Gastroesophageal sphincter (tissue), 4 donors: ENCODE results near the gene NOD1. TPM values are rescaled to one million over a fixed set of nuclear protein-coding genes. Genes with fewer than 3 reads are reported as not detected.

Experiments
- ATAC-seq: fragments of 150-250 bp; one replicate; pipeline ENCODE4 v1.9.1; 2016; ENCODE audit warnings: mild to moderate bottlenecking, moderate library complexity
- H3K27ac ChIP-seq, 4 donors: fragments of 200-600 bp; sonication (generic) in 3 of 4; 1 replicate in 3 of 4; 2 replicates in 1 of 4; pipeline ENCODE4 v1.5.1; 2016 to 2019
- H3K27me3 ChIP-seq: fragments of 200-600 bp; sonication (generic); one replicate; pipeline ENCODE4 v1.5.1; 2019
- H3K36me3 ChIP-seq, 2 donors: fragments of 200-600 bp; sonication (generic); one replicate each; pipeline ENCODE4 v1.5.1; 2019; ENCODE audit warnings: control low read depth in 1 of 2
- H3K4me1 ChIP-seq, 3 donors: fragments of 200-600 bp; sonication (generic); 1 replicate in 2 of 3; 2 replicates in 1 of 3; pipeline ENCODE4 v1.5.1; 2016 to 2019; ENCODE audit warnings: control low read depth in 2 of 3
- H3K4me3 ChIP-seq, 2 donors: fragments of 200-600 bp; sonication (generic); one replicate each; pipeline ENCODE4 v1.5.1; 2019; ENCODE audit warnings: mild to moderate bottlenecking in 1 of 2, moderate library complexity in 1 of 2
- H3K9me3 ChIP-seq, 3 donors: fragments of 200-600 bp; sonication (generic); one replicate each; pipeline ENCODE4 v1.5.1; 2017 to 2019; ENCODE audit warnings: control low read depth in 2 of 3
- CTCF ChIP-seq, 4 experiments: fragments of 200-600 bp in 2 of 4; fragments of 450-650 bp in 2 of 4; sonication (generic) in 1 of 4; IDR thresholded peaks; one replicate each; pipeline ENCODE4 v1.5.1; 2017 to 2019; ENCODE audit warnings: antibody characterized with exemption in 4 of 4, mild to moderate bottlenecking in 2 of 4, moderate library complexity in 2 of 4
- EP300 ChIP-seq: sonication (generic); formaldehyde crosslinking; IDR thresholded peaks from one replicate; pipeline ENCODE4 v1.6.1; 2017; ENCODE audit warnings: antibody characterized with exemption, mild to moderate bottlenecking
- POLR2A ChIP-seq, 2 donors: fragments of 450-650 bp; IDR thresholded peaks; one replicate each; pipeline ENCODE4 v1.6.1; 2017; ENCODE audit warnings: antibody characterized with exemption in 2 of 2, mild to moderate bottlenecking in 2 of 2, moderate library complexity in 1 of 2
- POLR2AphosphoS5 ChIP-seq: sonication (generic); formaldehyde crosslinking; IDR thresholded peaks from one replicate; pipeline ENCODE4 v1.6.1; 2017; ENCODE audit warnings: antibody characterized with exemption
- WGBS, 2 donors: methylation state at CpG; one replicate each; pipeline ENCODE4 v1.1.5; 2018; ENCODE audit warnings: low coverage in 1 of 2; 5-methylcytosine and 5-hydroxymethylcytosine counted together
- total RNA-seq, 4 donors: library from RNA; depleted of rRNA; stranded (reverse); fragments of >200 nt; gene quantifications; one replicate each; pipeline ENCODE4 v1.1.0, GENCODE V29; 2016

The NOD1 gene
- total RNA-seq, 4 donors from 2014 or later = 10.3 to 28.1 (median 16.9) TPM

GRCh38 chr7:30433082-30433481, 45.5 kb downstream of the NOD1 start:
- peaks cover 0 to 64% of the 10 kb centered on the region in 2 donors for H3K36me3 ChIP-seq
- ATAC-seq = peak; percentile 92
- H3K27me3 ChIP-seq = no peaks in the 10 kb centered on the region
- H3K9me3 ChIP-seq = no peaks in the 10 kb centered on the region
- TF ChIP-seq POLR2A (IDR thresholded peaks at IDR 0.05) (no peak), EP300 (no peak), CTCF (IDR thresholded peaks at IDR 0.05) (no peak), POLR2AphosphoS5 (peak; percentile 94)
- WGBS, 2 donors = 7 to 11% methylated on average over 3 of the region's 3 CpGs
- no peak overlapping the region for H3K4me3 ChIP-seq
- H3K27ac ChIP-seq = peak overlapping the region; percentile 55 to 81 (median 76)
- H3K4me1 ChIP-seq = peaks cover 5 to 76% (median 34%) of the 10 kb centered on the region in 3 donors

- Histone ChIP-seq H3K4me3 (no peak overlapping the region), H3K36me3 (peaks cover 0 to 64% of the 10 kb centered on the region in 2 donors), H3K27ac (peak overlapping the region in 3 of 4 donors; percentile 59 to 80 (median 66)), H3K4me1 (peaks cover 5 to 69% (median 34%) of the 10 kb centered on the region in 3 donors), H3K27me3 (no peaks in the 10 kb centered on the region), H3K9me3 (no peaks in the 10 kb centered on the region)
- 0% methylated on average over 1 of the region's 1 CpG; no CpG with 5 or more reads in 1 of the 2 donors for WGBS, 2 donors
- TF ChIP-seq POLR2AphosphoS5 = no peak
- no peak for TF ChIP-seq POLR2A (IDR thresholded peaks at IDR 0.05)
- no peak for TF ChIP-seq CTCF (IDR thresholded peaks at IDR 0.05)
- TF ChIP-seq EP300 = no peak
- ATAC-seq = no peak
Observed at GRCh38 chr7:30430777-30431176, 47.8 kb downstream of the NOD1 start.

DNA sequence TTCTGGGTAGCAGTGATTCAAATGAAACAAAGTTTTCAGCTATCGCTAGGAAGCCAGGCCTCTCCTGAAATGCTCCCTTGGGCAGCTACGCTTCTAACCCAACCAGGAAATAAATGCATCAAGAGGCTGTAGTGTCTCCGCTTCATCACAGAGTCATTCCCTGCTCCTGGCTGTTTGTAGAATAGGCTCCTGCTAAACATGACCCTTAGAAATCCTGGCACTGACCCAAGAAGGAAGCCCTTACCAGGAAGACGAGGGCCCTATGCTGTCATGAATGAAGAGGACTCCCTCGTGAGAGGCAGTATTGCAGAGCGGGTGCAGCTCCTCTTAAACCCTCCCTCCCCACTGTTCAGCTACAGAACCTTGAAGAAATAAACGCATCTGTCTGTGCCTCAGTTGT, 48.3 kb downstream of the NOD1 start:
- no peaks in the 10 kb centered on the region for H3K27me3 ChIP-seq

GRCh38 chr7:30429156-30429530, 49.4 kb downstream of the NOD1 start:
- no peaks in the 10 kb centered on the region for H3K27me3 ChIP-seq
- H3K36me3 ChIP-seq = peaks cover 0 to 64% of the 10 kb centered on the region in 2 donors
- WGBS, 2 donors = 79 to 81% methylated on average over 5 of the region's 5 CpGs
- H3K4me3 ChIP-seq = no peak overlapping the region
- H3K27ac ChIP-seq = no peak overlapping the region
- no peak for TF ChIP-seq CTCF (IDR thresholded peaks at IDR 0.05)
- TF ChIP-seq POLR2A (IDR thresholded peaks at IDR 0.05) = no peak
- no peak for TF ChIP-seq EP300
- H3K4me1 ChIP-seq = peaks cover 5 to 53% (median 28%) of the 10 kb centered on the region in 3 donors
- ATAC-seq = no peak
- no peaks in the 10 kb centered on the region for H3K9me3 ChIP-seq

More for the DNA sequence above, 48.3 kb downstream of the NOD1 start:
- Histone ChIP-seq H3K4me1 (peaks cover 5 to 64% (median 34%) of the 10 kb centered on the region in 3 donors), H3K4me3 (no peak overlapping the region), H3K9me3 (no peaks in the 10 kb centered on the region), H3K36me3 (peaks cover 0 to 64% of the 10 kb centered on the region in 2 donors), H3K27ac (peak overlapping the region in 3 of 4 donors; percentile 59 to 80 (median 66))
- WGBS, 2 donors = 0 to 54% methylated on average over 1 to 6 of the region's 7 CpGs
- no peak for TF ChIP-seq EP300
- ATAC-seq = no peak

DNA sequence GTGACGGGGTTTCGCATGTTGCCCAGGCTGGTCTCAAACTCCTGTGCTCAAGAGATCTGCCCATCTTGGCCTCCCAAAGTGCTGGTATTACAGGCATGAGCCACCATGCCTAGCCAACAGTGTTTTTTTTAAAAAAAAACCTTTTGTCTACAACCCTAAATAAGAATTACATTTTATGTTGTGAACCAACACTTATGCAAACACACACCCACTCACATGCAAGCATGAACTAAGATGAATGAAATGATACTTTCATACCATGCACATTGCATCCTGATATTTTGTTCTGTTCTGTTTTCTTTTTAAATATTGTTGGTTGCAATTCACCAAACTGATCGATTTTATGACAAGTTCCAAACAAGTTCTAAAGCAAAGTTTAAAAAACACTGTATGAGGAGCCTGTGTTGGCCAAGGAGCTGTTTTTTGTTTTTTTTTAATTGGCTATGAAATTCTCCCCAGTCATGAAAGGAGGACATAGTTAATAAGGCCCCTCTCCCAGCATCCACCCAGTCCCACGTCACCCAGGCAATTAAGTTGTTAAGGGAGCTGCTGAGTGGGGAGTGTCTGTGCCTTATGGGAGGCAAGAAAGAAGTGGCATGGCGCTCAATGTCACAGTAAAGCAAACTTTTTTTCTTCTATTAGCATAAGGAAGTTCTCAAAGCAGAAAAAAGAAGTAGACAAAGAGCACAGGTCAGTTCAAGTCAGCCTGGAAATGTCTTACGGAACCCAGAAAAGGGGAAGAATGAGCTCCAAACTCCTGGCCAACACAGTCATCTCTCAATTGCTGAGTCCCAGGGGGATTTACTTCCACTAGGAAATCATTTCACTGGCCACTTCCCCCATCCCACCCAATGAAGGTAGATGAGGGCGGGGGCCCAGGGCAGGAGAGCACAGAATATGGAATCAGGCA, 50.1 kb downstream of the NOD1 start:
- H3K4me1 ChIP-seq = peaks cover 4 to 46% (median 25%) of the 10 kb centered on the region in 3 donors
- H3K36me3 ChIP-seq = peaks cover 0 to 67% of the 10 kb centered on the region in 2 donors
- WGBS, 2 donors = 89 to 91% methylated on average over 5 to 7 of the region's 7 CpGs
- no peaks in the 10 kb centered on the region for H3K27me3 ChIP-seq
- no peaks in the 10 kb centered on the region for H3K9me3 ChIP-seq
- no peak for TF ChIP-seq POLR2A (IDR thresholded peaks at IDR 0.05)
- TF ChIP-seq CTCF (IDR thresholded peaks at IDR 0.05) = no peak
- TF ChIP-seq EP300 = no peak
- TF ChIP-seq POLR2AphosphoS5 = no peak
- ATAC-seq = no peak
- H3K27ac ChIP-seq = no peak overlapping the region
- H3K4me3 ChIP-seq = no peak overlapping the region
